Keratinocyte (primary cell): Measurements from ENCODE around the gene DACT2. TPM values are rescaled to one million over a fixed set of nuclear protein-coding genes. Genes with fewer than 3 reads are reported as not detected.

ENCODE experiments used
- DNase-seq: peaks from one replicate; pipeline ENCODE4 v3.0.0-alpha.2; 2011; ENCODE audit warnings: low read depth, missing footprints, low spot score
- FAIRE-seq: peaks from 2 replicates; lab custom pipeline; 2011; peaks lifted over from hg19 to GRCh38; lab: Jason Lieb, UNC
- H2AFZ ChIP-seq: 2 replicates; pipeline ENCODE4 v1.6.0; 2012; ENCODE audit warnings: low read length, control low read depth, inconsistent platforms; ENCODE audit not compliant: control insufficient read depth
- H3K27ac ChIP-seq: 2 replicates; pipeline ENCODE4 v1.5.1; 2011; ENCODE audit warnings: low read length; ENCODE audit not compliant: control insufficient read depth, insufficient read depth
- H3K27me3 ChIP-seq: 3 replicates; pipeline ENCODE4 v1.6.0; 2011; ENCODE audit warnings: low read length; ENCODE audit not compliant: control insufficient read depth, insufficient read depth; ENCODE audit errors: extremely low read depth
- H3K36me3 ChIP-seq, 2 experiments: 2 replicates in 1 of 2; 3 replicates in 1 of 2; pipeline ENCODE4 v1.5.1; 2011; ENCODE audit warnings: low read length in 2 of 2, mild to moderate bottlenecking in 1 of 2; ENCODE audit not compliant: control insufficient read depth in 2 of 2, insufficient read depth in 2 of 2; ENCODE audit errors: extremely low read depth in 1 of 2
- H3K4me1 ChIP-seq: 3 replicates; pipeline ENCODE4 v1.5.1; 2011; ENCODE audit warnings: low read length; ENCODE audit not compliant: control insufficient read depth, insufficient read depth; ENCODE audit errors: extremely low read depth
- H3K4me2 ChIP-seq: 3 replicates; pipeline ENCODE4 v1.6.0; 2011; ENCODE audit warnings: low read depth, low read length; ENCODE audit not compliant: control insufficient read depth, insufficient read depth; ENCODE audit errors: extremely low read depth
- H3K4me3 ChIP-seq, 3 experiments: fragments of 200-600 bp in 1 of 3; sonication (generic) in 1 of 3; 2 replicates in 2 of 3; 3 replicates in 1 of 3; pipeline ENCODE4 v1.5.1; 2011 to 2016; ENCODE audit warnings: low read length in 3 of 3, mild to moderate bottlenecking in 3 of 3, control low read depth in 2 of 3, inconsistent platforms in 1 of 3, low read depth in 1 of 3, mixed read lengths in 1 of 3, mixed run types in 1 of 3, moderate library complexity in 1 of 3; ENCODE audit not compliant: control insufficient read depth in 2 of 3, insufficient read depth in 2 of 3; ENCODE audit errors: extremely low read depth in 1 of 3
- H3K79me2 ChIP-seq: 2 replicates; pipeline ENCODE4 v1.6.0; 2012; ENCODE audit warnings: low read length; ENCODE audit not compliant: control insufficient read depth, insufficient read depth
- H3K9ac ChIP-seq: 3 replicates; pipeline ENCODE4 v1.6.0; 2011; ENCODE audit warnings: low read length; ENCODE audit not compliant: control insufficient read depth, insufficient read depth; ENCODE audit errors: extremely low read depth
- H3K9me1 ChIP-seq: 3 replicates; pipeline ENCODE4 v1.6.0; 2011; ENCODE audit warnings: low read length; ENCODE audit not compliant: control insufficient read depth, insufficient read depth; ENCODE audit errors: extremely low read depth
- H3K9me3 ChIP-seq: 2 replicates; pipeline ENCODE4 v1.5.1; 2012; ENCODE audit warnings: low read depth, low read length; ENCODE audit not compliant: control insufficient read depth
- H4K20me1 ChIP-seq: 3 replicates; pipeline ENCODE4 v1.6.0; 2011; ENCODE audit warnings: low read length; ENCODE audit not compliant: control insufficient read depth, insufficient read depth; ENCODE audit errors: extremely low read depth
- CTCF ChIP-seq, 3 experiments: IDR thresholded peaks in 1 of 3; conservative IDR thresholded peaks in 1 of 3; optimal IDR thresholded peaks in 1 of 3; 2 replicates in 2 of 3; 3 replicates in 1 of 3; pipeline versions ENCODE3 to v1.5.1; 2011; ENCODE audit warnings: low read length in 3 of 3, mild to moderate bottlenecking in 3 of 3, moderate library complexity in 2 of 3, control low read depth in 1 of 3, inconsistent platforms in 1 of 3; ENCODE audit not compliant: insufficient read depth in 2 of 3; ENCODE audit errors: extremely low read depth in 1 of 3
- EZH2 ChIP-seq: IDR thresholded peaks from one replicate; pipeline ENCODE4 v1.6.1; 2012; ENCODE audit warnings: inconsistent platforms, mild to moderate bottlenecking, low read length, moderate library complexity
- dilution Hi-C: fragments of 300-500 bp; cut with MboI; formaldehyde crosslinking; loops from one replicate; pipeline ENCODE4 v1.7.0; 2020; ENCODE audit warnings: low sequenced_read_pairs; ENCODE audit not compliant: extremely low pct_ligation_motif_present
- polyA plus RNA-seq, 5 experiments: library from polyadenylated mRNA; depleted of rRNA in 3 of 5; stranded (reverse) in 3 of 5; stranded (forward) in 1 of 5; unstranded in 1 of 5; fragments of >200 nt; gene quantifications; 1 replicate in 1 of 5; 2 replicates in 3 of 5; 3 replicates in 1 of 5; pipeline versions ENCODE4 v1.2.1 to v1.2.3, GENCODE V29; 2011 to 2012; ENCODE audit warnings: missing spikeins in 2 of 5, low read depth in 1 of 5, low replicate concordance in 1 of 5

The DACT2 gene
- polyA plus RNA-seq, 1 donor (not counting 4 experiments of a cell fraction or from before 2014, with no cell fraction given): 0.09 TPM

GRCh38 chr6:168366473-168366872 lies 46.9 kb upstream of the DACT2 start:
- Histone ChIP-seq H3K4me2 (no peak overlapping the region), H3K4me1 (no peaks in the 10 kb centered on the region), H3K27ac (no peak overlapping the region), H3K79me2 (no peaks in the 10 kb centered on the region), H3K27me3 (peaks cover 4% of the 10 kb centered on the region), H4K20me1 (no peaks in the 10 kb centered on the region), H3K9me3 (no peaks in the 10 kb centered on the region), H2AFZ (no peak overlapping the region), H3K9ac (no peak overlapping the region), H3K9me1 (no peaks in the 10 kb centered on the region), H3K4me3 (no peak overlapping the region), H3K36me3 (no peaks in the 10 kb centered on the region)
- TF ChIP-seq EZH2 (no peak), CTCF (optimal IDR thresholded peaks at IDR 0.05 in 1 of 3, IDR thresholded peaks at IDR 0.05 in 1 of 3, conservative IDR thresholded peaks at IDR 0.05 in 1 of 3; ENCODE audit: extremely low read depth in 1 of 3, insufficient read depth in 2 of 3, low read length in 3 of 3) (no peak)
- DNase-seq: no peak
- FAIRE-seq: no peak
- dilution Hi-C loops: no loop called here

- H3K36me3 ChIP-seq: no peaks in the 10 kb centered on the region
- no peaks in the 10 kb centered on the region for H3K4me1 ChIP-seq
- H3K9me3 ChIP-seq: no peaks in the 10 kb centered on the region
- dilution Hi-C loops: no loop called here
- FAIRE-seq (no peak), DNase-seq (no peak)
- no peak overlapping the region for H3K4me3 ChIP-seq
- H2AFZ ChIP-seq: no peak overlapping the region
- no peak overlapping the region for H3K4me2 ChIP-seq
- no peaks in the 10 kb centered on the region for H3K9me1 ChIP-seq
- H3K27me3 ChIP-seq: no peaks in the 10 kb centered on the region
- TF ChIP-seq EZH2 (no peak), CTCF (optimal IDR thresholded peaks at IDR 0.05 in 1 of 3, IDR thresholded peaks at IDR 0.05 in 1 of 3, conservative IDR thresholded peaks at IDR 0.05 in 1 of 3; ENCODE audit: extremely low read depth in 1 of 3, insufficient read depth in 2 of 3, low read length in 3 of 3) (no peak)
- no peaks in the 10 kb centered on the region for H4K20me1 ChIP-seq
- no peak overlapping the region for H3K27ac ChIP-seq
- H3K79me2 ChIP-seq: no peaks in the 10 kb centered on the region
- no peak overlapping the region for H3K9ac ChIP-seq
Measured at GRCh38 chr6:168365422-168366165, 46.0 kb upstream of the DACT2 start.
